Measurements from ENCODE around the gene C5AR1.

- no peak for TF ChIP-seq CTCF (IDR thresholded peaks at IDR 0.05)
- TF ChIP-seq POLR2A (IDR thresholded peaks at IDR 0.05) = no peak
These were observed 61.6 kb downstream of the C5AR1 start for GRCh38 chr19:47371261-47371660.

All from thyroid gland (tissue), 4 donors.